GM21381 (cell line): ENCODE measurements around the gene TNFRSF6B.

Experiments
- ATAC-seq: cut with Tn5 transposase; IDR thresholded peaks from one replicate; pipeline ENCODE4 v1.9.1; 2021; ENCODE audit warnings: mild to moderate bottlenecking, moderate library complexity; ENCODE audit not compliant: unreplicated experiment

Gene TNFRSF6B

GRCh38 chr20:63745961-63746731, 49.7 kb downstream of the TNFRSF6B start:
- ATAC-seq = no peak

GRCh38 chr20:63746751-63747315, 50.4 kb downstream of the TNFRSF6B start:
- ATAC-seq = no peak

- ATAC-seq = no peak
Observed at GRCh38 chr20:63747622-63748069, 51.2 kb downstream of the TNFRSF6B start.
